ENCODE measurements around the gene KIF1A. TPM values are rescaled to one million over a fixed set of nuclear protein-coding genes. Genes with fewer than 3 reads are reported as not detected.
"Not testable (repeated sequence)": the region's sequence is repeated elsewhere in the genome, so short reads cannot be mapped to it uniquely, and the experiment has no call there.

KIF1A gene
- total RNA-seq, 2 donors from 2014 or later = 28.8 to 30.1 TPM

DNA sequence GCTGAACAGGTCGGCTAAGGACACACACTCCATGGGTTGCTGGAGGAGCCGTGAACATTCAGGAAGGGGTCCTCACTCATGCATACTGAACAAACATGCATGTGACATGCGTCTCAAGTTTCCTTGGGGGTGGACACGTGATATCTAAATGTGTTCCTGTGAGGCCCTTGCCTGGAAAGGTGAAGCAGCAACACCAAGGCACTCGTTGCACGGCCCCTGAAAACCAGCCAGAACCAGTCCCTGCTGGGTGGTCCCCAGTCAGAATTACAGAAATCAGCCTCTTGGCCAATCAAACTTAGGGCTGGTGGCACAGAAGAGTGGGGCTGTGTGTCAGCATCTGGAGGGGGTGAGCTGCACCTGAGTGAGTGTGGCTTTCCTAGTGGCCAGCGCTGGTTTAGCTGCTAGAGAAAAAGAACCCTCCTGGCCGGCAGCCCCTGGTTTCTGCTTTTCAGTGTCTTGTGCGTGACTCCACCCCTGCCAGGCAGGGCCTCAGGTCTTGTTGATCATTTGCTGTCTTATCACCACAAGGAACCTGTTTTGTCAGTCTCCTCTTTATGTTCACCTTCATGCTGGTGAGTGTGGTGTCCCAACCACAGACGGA is 134.1 kb downstream of the KIF1A start:
- ATAC-seq (replicated peaks in 1 of 2) = no peak
- Mint-ChIP-seq H3K36me3 (ENCODE audit: insufficient read depth in 2 of 2) (no peaks in the 10 kb centered on the region), H3K9me3 (no peaks in the 10 kb centered on the region), H3K4me1 (ENCODE audit: low read depth) (no peaks in the 10 kb centered on the region), H3K27ac (peak overlapping the region; percentile 33), H3K4me3 (no peak overlapping the region), H3K27me3 (ENCODE audit: low read depth) (no peaks in the 10 kb centered on the region)
- DNase-seq = no peak

DNA sequence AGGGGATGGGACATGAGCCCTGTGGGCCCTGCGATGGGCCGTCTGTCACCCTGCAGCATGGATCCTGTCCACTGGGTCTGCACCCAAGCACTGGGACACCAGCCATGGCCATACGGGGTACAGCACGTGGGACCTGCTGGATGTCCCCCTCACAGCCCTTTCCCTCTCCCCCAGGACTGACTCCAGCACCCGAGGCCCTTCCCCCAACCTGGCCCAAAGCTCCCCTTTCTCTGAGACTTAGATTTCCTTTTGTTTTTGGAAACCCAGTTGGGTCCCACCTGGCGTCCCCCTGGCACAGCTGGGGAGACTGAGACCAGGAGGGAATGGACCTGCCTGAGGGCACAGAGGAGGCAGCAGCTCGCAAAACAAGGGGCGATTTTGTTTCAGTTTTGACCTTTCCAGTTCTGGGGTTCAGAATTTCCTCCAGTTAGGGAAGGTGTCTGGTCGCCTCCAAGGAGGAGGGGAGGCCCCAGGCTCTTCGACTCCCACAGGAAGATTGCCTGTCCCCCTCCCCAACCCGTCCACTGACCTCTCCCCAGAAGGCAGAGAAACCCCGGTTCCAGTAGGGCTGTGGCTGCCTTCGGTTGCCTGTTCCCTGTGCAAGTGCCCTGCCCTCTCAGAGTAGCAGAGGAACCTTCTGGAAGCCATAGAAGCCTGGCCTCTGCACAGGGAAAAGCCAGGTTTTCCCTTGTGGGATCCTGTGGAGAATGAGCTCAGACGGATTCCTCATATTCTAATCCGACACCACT is 135.9 kb downstream of the KIF1A start:
- peak overlapping the region in 1 of 2 donors; percentile 9 for H3K4me3 Mint-ChIP-seq
- not testable (repeated sequence) for H3K9me3 Mint-ChIP-seq; H3K27ac Mint-ChIP-seq; H3K36me3 Mint-ChIP-seq (ENCODE audit: insufficient read depth in 2 of 2); H3K4me1 Mint-ChIP-seq (ENCODE audit: low read depth); DNase-seq; H3K27me3 Mint-ChIP-seq (ENCODE audit: low read depth)
- ATAC-seq (replicated peaks in 1 of 2) = peak in 1 of 2 donors; percentile 21

DNA sequence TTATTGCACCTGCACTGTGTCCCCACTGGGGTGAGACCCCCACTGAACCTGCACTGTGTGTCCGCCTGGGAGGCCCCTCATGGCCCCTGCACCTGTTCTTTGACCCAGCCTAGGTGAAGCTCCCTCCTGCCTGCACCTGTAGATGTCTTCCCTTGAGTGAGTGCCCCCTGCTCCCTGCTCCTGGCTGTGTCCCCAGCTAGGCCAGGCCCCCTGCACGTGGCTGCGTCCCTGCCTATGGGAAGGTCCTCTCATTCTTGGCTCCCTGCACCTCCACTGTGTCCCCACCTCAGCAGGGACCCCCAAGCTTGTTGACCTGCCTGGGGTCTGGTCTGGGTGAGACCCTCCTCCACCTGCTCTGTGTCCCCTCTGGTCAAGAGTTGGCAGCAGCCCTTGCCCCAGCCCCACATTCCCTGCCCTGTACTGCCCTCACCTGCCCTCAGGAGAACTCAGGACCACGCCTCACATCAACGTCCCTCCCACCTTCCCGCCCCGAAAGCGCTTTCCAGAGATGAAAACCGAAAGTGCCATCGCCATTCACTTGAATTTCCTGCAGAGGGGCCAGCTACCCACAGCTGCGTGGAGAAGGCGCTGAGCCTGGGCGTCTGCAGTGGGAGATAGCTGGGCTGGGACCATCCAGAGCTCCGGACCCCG is 136.6 kb downstream of the KIF1A start:
- H3K36me3 Mint-ChIP-seq (ENCODE audit: insufficient read depth in 2 of 2); H3K9me3 Mint-ChIP-seq; H3K27ac Mint-ChIP-seq; H3K27me3 Mint-ChIP-seq (ENCODE audit: low read depth); DNase-seq; H3K4me1 Mint-ChIP-seq (ENCODE audit: low read depth): not testable (repeated sequence)
- ATAC-seq (replicated peaks in 1 of 2) = peak; percentile 22 to 38
- H3K4me3 Mint-ChIP-seq = peak overlapping the region in 1 of 2 donors; percentile 9

DNA sequence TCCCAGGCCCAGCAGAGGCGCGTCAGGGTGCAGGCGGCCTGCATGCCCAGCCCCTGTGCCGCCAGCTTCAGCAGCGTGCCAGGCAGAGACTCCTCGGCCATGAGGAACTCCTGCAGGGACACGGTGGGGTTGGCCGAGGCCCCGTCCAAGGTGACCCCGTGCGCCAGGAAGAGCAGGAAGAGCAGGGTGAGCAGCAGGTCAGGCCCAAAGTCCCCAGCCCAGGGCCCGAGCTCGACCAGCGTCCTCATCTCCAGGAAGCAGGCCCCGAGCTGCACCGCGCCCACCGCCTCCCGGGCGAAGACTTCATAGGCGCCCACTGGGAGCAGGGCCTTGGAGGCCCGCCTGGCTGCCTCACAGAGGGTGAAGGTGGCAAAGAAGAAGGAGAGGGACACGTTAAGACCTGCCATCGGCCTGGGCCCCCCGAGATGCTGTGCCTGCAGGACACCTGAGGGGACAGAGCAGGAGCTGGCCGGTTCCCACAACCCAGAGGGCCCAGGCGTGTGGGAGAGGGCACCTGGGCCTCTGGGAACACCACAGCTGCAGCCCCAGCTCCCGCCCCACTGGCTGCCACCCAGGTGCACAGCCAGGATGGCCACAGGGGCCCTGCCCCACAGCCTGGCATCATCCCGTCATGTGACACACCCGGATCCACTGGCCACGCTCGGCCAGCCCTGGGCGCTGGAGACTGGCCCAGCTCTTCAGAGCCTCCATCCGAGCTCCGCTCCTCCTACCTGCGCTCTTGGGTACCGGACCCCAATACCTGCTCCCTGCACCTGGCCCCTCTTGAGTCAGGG is 137.4 kb downstream of the KIF1A start, which contains the start of gene AQP12B:
Gene AQP12B, minus strand, starts transcription at position 455 of the 794 bp plus-strand sequence. Its CDS starts 48 bp downstream, at position 407.
- not testable (repeated sequence) for H3K27me3 Mint-ChIP-seq (ENCODE audit: low read depth); H3K27ac Mint-ChIP-seq; DNase-seq; ATAC-seq (replicated peaks in 1 of 2); H3K4me1 Mint-ChIP-seq (ENCODE audit: low read depth); H3K4me3 Mint-ChIP-seq; H3K9me3 Mint-ChIP-seq; H3K36me3 Mint-ChIP-seq (ENCODE audit: insufficient read depth in 2 of 2)

DNA sequence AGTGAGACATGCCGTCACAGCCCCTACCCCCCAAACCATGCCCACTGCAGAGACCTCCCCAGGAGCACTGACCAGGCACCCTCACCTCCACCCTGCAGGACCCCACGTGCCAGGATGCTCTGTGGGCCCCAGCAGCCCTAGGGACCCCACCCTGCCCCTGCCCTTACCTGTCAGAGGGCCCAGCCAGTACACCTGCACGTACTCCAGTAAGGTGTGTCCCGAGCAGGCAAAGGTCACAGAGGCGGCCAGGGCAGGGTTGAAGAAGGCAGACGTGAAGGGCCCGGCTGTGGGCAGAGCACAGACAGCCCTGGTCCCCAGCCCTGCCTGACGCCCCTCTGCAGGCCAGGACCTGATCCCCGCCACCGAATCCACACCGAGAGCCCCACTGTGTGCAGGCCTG is 139.8 kb downstream of the KIF1A start:
- H3K27me3 Mint-ChIP-seq (ENCODE audit: low read depth); H3K9me3 Mint-ChIP-seq; DNase-seq; H3K4me3 Mint-ChIP-seq; H3K27ac Mint-ChIP-seq; H3K4me1 Mint-ChIP-seq (ENCODE audit: low read depth); H3K36me3 Mint-ChIP-seq (ENCODE audit: insufficient read depth in 2 of 2); ATAC-seq (replicated peaks in 1 of 2): not testable (repeated sequence)

DNA sequence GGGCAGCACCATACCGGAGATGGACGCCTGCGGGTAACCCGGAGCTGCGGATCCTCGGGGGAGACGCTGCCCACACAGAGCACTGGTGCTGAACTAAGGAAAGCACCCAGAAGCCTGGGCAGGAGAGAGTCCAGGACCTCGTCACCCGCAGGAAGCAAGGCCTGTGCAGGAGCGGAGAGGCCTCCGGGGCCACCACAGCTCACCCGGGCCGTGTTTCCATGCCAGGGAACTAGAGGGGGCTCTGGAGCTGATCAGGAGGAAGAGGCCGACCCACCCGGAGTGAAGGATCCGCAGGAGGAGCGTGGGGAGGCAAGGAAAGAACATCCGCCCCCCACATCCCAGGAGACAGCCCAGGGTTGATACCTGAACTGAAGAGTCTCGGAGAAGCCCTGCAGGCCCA is 141.1 kb downstream of the KIF1A start:
- not testable (repeated sequence) for H3K9me3 Mint-ChIP-seq; H3K27ac Mint-ChIP-seq; DNase-seq; H3K4me1 Mint-ChIP-seq (ENCODE audit: low read depth); ATAC-seq (replicated peaks in 1 of 2); H3K27me3 Mint-ChIP-seq (ENCODE audit: low read depth); H3K36me3 Mint-ChIP-seq (ENCODE audit: insufficient read depth in 2 of 2); H3K4me3 Mint-ChIP-seq

DNA sequence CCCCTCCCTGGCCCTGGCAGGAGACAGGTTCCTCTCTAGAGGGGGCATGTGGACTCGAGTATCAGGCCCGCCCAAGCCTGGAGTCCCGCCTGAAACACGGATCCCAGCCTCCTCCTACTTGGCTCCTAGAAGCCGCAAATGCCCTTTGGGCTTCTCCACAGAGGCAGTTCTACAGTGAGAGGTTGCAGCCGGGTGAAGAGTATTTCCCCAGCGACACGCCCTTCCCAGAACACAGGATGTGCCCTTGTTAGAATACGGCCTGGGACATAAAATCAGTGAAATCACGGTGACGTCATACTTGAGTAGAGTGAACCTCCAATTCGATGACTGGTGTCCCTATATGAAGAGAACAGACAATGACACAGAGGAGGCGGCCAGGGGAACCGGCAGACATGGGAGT is 142.0 kb downstream of the KIF1A start:
- ATAC-seq (replicated peaks in 1 of 2) = peak in 1 of 2 donors; percentile 19
- H3K36me3 Mint-ChIP-seq (ENCODE audit: insufficient read depth in 2 of 2); H3K27ac Mint-ChIP-seq: not testable (repeated sequence)

DNA sequence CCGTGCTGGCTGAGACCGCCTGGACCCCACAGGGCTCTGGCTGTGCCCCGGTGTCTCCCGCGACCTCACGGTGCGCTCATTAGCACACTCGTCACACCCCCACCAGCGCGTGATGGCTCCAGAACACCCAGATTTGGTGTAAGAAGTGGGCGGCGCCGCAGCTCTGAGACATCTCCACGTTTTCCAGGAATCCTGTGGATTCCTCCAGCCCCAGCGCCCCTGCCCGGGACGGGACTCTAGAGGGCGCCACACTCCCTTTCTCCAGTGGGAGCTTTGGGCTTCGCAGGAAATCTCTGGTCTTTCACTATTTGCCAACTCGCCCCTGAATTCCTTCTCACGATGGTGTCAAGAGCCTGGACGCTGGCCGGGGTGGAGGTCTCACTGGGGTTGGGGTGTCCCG is 144.7 kb downstream of the KIF1A start:
- H3K36me3 Mint-ChIP-seq (ENCODE audit: insufficient read depth in 2 of 2); ATAC-seq (replicated peaks in 1 of 2); H3K4me3 Mint-ChIP-seq; DNase-seq; H3K4me1 Mint-ChIP-seq (ENCODE audit: low read depth); H3K9me3 Mint-ChIP-seq; H3K27ac Mint-ChIP-seq: not testable (repeated sequence)
- H3K27me3 Mint-ChIP-seq (ENCODE audit: low read depth) = peaks cover 22% of the 10 kb centered on the region

More for the DNA sequence above, 142.0 kb downstream of the KIF1A start:
- H3K9me3 Mint-ChIP-seq; H3K4me3 Mint-ChIP-seq; H3K27me3 Mint-ChIP-seq (ENCODE audit: low read depth); DNase-seq; H3K4me1 Mint-ChIP-seq (ENCODE audit: low read depth): not testable (repeated sequence)

DNA sequence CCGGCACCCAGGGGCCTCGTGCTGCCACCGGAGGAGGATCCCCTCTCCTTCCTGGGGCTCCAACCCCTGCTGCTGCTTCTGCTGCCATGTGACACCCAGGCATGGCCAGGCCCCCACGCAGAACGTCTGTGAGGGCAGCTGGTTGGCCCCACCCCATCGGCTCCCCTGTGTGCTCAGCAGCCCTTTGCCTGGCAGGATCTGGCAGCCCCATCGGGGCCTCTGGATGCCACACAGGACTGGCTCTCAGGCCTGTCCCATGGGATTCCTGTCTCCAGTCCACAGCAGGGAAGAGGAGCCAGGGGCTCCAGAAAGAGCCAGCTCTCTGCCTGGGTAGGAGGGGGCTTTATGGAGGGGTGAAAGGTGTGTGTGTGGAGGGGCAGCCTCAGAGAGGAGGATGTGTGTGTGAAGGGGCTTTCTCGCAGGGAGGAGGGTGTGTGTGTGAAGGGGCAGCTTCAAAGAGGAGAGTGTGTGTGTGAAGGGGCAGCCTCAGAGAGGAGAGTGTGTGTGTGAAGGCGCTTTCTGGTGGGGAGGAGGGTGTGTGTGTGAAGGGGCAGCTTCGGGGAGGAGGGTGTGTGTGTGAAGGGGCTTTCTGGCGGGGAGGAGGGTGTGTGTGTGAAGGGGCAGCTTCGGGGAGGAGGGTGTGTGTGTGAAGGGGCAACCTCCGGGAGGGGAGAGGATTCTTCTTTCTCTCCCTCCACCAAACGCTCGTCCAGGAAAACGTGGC is 145.4 kb downstream of the KIF1A start:
- DNase-seq; H3K4me3 Mint-ChIP-seq; H3K36me3 Mint-ChIP-seq (ENCODE audit: insufficient read depth in 2 of 2); H3K4me1 Mint-ChIP-seq (ENCODE audit: low read depth); ATAC-seq (replicated peaks in 1 of 2); H3K9me3 Mint-ChIP-seq; H3K27ac Mint-ChIP-seq: not testable (repeated sequence)
- H3K27me3 Mint-ChIP-seq (ENCODE audit: low read depth) = peaks cover 29% of the 10 kb centered on the region

DNA sequence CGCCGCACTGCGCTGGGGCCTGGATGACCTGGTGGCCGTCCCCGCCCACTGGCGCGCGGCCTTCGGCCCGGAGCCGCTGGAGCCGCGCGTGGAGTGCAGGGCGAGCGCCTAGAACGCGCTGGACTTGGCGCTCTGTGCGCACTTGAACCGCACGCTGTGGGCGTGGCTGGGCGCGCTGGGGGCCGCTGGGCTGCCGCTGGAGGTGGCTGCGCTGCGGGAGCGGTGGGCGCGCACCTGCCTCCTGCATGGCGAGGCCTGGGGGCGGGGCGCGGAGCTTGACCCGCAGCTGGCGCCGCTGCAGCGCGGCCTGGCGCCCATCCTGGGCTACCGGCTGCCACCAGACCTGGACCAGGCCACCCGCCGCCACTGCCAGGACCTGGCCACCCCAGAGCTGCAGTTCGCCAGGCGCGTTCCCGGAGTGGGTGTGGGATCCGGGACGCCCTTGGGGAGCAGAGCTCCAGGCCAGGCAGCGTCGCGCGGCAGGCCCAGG is 147.3 kb downstream of the KIF1A start:
- DNase-seq (no peak), ATAC-seq (replicated peaks in 1 of 2) (no peak)
- H3K9me3 Mint-ChIP-seq = no peaks in the 10 kb centered on the region
- no peak overlapping the region for H3K27ac Mint-ChIP-seq
- H3K4me3 Mint-ChIP-seq = no peak overlapping the region
- no peaks in the 10 kb centered on the region for H3K36me3 Mint-ChIP-seq (ENCODE audit: insufficient read depth in 2 of 2)
- peaks cover 37% of the 10 kb centered on the region for H3K27me3 Mint-ChIP-seq (ENCODE audit: low read depth)
- H3K4me1 Mint-ChIP-seq (ENCODE audit: low read depth) = no peaks in the 10 kb centered on the region

DNA sequence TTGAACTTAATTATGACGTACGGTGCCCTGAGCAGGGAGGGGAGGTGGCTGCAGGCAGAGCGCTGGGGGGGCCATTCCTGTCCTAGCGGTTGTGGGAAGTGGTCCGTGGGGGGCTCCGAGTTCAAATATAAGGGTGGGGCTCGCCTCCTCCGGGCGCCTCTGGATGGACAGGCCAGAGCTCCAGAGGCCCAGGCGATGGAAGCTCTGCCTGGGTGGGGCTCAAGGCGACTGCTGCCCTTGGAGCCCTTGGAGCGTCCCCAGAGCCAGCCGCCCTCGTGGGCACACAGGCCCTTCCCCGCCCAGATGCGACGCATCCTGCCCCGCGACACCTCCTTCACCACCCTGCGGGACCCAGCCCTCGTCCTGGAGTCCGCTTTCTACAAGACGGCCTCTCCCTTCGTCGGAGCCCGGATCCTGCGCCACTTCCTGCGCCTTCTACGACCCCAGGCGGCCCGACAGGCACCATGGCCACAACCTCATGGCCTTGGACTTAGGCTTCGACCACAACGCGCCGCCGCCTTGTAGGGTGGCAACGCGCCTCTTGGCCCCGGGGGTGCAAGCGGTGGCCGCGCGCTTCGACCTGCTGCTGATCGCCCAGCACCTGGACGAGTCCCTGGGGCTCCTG is 147.8 kb downstream of the KIF1A start:
- H3K27me3 Mint-ChIP-seq (ENCODE audit: low read depth) = peaks cover 41% of the 10 kb centered on the region
- H3K36me3 Mint-ChIP-seq (ENCODE audit: insufficient read depth in 2 of 2) = no peaks in the 10 kb centered on the region
- ATAC-seq (replicated peaks in 1 of 2) = no peak
- no peak overlapping the region for H3K27ac Mint-ChIP-seq
- no peak overlapping the region for H3K4me3 Mint-ChIP-seq
- H3K4me1 Mint-ChIP-seq (ENCODE audit: low read depth) = no peaks in the 10 kb centered on the region
- H3K9me3 Mint-ChIP-seq = no peaks in the 10 kb centered on the region
- no peak for DNase-seq

DNA sequence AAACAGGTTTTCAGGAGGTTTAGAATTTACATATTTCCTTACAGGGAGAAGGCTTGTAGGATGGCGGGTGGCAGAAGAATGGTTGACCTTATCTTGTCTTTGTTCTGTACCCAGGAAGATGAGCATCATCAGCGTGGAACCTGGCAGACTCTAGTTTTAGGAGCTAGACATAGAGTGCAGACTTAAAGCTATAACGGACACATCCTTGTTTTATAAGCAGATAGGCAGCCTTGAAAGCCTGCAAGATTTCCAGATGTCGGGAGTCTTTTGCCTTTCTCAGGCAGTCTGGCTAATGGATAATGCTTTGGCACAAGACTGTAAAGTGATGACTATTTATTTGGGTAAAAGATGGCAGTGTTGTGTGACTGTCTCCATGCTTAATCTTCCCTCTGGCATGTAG is 149.1 kb downstream of the KIF1A start:
- DNase-seq = no peak
- Mint-ChIP-seq H3K27ac (no peak overlapping the region), H3K9me3 (peaks cover 0 to 1% of the 10 kb centered on the region in 2 donors), H3K36me3 (ENCODE audit: insufficient read depth in 2 of 2) (peaks cover 0 to 1% of the 10 kb centered on the region in 2 donors), H3K27me3 (ENCODE audit: low read depth) (peaks cover 50% of the 10 kb centered on the region), H3K4me3 (no peak overlapping the region), H3K4me1 (ENCODE audit: low read depth) (no peaks in the 10 kb centered on the region)
- ATAC-seq (replicated peaks in 1 of 2) = no peak

Data from activated T-cell treated with anti-CD3 and anti-CD28 coated beads, Interleukin-2, amount 50 U/mL, for 72 hours (primary cell).